GM12875 (cell line): ENCODE measurements around the gene GAS7.

Source experiments
- H3K4me3 ChIP-seq: one replicate; pipeline ENCODE4 v1.5.1; 2011; ENCODE audit warnings: low read depth, low read length, control low read depth
- TF ChIP-seq, protein P1 (sequence below): IDR thresholded peaks from 2 replicates; pipeline ENCODE4 v1.5.1; 2011; ENCODE audit warnings: low read depth, mild to moderate bottlenecking, control low read depth, inconsistent platforms, low read length, moderate library complexity, borderline replicate concordance; ENCODE audit not compliant: insufficient read depth

Gene GAS7

DNA sequence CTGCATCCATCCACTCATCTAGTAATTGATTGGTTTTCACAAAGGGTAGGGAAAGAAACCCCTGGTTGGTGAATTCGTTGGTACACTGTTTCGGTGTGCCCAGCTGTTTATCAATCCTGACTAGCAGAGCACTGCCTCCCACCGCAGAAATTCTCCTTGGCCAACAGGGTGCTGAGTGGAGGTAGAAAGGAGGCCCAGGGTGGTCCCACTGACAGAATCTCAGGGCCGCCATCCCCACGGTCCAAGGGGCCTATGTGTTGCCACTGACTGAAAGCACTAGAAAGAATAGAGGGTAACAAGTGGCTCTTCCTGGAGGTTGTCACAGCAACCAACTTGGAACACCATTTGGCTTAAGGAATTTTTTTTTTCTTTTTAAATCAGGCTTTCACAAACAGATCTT is 284.9 kb downstream of the GAS7 start:
- no peak overlapping the region for H3K4me3 ChIP-seq
- TF ChIP-seq, protein P1, sequence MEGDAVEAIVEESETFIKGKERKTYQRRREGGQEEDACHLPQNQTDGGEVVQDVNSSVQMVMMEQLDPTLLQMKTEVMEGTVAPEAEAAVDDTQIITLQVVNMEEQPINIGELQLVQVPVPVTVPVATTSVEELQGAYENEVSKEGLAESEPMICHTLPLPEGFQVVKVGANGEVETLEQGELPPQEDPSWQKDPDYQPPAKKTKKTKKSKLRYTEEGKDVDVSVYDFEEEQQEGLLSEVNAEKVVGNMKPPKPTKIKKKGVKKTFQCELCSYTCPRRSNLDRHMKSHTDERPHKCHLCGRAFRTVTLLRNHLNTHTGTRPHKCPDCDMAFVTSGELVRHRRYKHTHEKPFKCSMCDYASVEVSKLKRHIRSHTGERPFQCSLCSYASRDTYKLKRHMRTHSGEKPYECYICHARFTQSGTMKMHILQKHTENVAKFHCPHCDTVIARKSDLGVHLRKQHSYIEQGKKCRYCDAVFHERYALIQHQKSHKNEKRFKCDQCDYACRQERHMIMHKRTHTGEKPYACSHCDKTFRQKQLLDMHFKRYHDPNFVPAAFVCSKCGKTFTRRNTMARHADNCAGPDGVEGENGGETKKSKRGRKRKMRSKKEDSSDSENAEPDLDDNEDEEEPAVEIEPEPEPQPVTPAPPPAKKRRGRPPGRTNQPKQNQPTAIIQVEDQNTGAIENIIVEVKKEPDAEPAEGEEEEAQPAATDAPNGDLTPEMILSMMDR: no peak

DNA sequence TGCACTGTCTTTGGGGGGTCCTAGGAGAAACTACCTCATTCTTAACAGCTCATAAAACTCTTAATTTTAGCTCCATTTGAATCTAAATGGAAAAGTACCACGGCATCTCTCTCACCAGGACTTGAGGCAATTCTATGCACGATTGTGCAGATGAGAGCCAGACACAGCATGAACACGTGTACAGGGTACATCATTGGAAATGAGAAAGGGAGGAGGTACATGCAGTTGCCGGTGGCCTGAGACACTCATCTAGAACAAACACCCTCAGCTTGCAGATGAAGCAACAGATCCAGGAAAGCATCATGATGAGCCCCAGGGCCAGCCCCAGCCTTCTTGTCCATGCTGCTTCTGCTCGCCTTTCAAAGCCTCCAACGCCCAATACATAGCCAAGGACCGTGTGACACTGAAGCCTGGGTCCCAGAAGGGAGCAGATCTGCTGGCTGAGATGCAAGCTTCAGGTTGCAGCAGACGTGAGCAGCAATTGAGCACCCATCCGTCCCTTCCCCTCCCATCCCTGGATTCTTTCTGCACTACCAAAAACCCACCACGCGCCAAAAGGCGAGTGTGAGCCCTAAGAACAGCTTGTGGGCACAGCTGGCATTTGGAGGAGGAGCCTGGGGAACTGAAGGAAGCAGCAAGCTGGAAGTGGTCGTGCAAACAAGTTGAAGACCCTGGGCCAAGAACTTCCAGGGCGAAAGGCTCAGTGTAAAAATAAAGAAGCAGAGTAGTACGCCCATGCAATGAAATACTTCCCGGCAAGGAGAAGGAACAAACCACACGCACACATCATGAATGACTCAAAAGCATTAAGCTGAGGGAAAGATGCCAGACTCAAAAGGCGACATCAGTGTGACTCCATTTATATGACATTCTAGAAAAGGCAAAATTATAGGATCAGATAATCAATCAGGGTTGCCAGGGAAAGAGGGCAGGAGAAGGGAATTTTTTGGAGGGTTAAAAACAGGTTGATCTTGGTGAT is 286.0 kb downstream of the GAS7 start:
- TF ChIP-seq, protein P1: no peak
- no peak overlapping the region for H3K4me3 ChIP-seq

DNA sequence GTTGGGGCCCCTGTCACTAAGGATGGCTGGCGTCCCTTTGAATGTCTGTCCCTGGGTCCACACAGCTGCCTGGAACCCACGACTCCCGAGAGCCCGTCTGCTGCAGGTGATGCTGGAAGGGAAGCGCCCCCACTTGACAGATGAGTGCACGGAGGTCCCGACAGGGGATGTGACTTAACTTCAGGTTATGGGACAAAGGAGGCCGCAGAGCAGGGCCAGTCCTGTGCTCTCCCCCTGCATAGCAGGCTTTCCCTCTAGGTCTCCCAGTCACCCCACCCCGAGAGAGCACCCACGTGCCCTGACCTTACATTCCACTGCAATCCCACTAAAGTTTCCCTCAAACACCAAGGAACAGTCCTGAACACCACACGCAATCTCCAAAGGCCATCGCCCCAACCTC is 287.3 kb downstream of the GAS7 start:
- TF ChIP-seq, protein P1: no peak
- H3K4me3 ChIP-seq: no peak overlapping the region

DNA sequence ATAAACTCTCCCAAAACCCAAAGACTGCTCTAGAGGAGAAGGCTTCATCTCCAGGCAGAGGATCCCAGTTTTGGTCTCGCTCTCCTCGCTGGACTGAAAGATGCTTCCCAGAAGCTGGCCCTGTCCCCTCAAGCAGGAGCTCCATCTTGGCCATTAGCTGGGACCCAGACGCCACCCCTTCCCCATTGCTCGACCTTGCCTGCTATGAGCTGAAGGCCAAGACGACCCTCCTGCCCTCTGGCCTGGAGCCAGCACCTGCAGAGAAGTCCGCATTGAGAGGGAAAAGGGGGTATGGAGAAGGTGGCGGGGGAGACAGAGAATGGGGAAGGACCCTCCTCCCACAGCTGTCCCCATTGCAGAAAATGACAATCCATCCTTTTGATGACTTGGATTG is 289.8 kb downstream of the GAS7 start:
- TF ChIP-seq, protein P1: no peak
- H3K4me3 ChIP-seq: no peak overlapping the region

DNA sequence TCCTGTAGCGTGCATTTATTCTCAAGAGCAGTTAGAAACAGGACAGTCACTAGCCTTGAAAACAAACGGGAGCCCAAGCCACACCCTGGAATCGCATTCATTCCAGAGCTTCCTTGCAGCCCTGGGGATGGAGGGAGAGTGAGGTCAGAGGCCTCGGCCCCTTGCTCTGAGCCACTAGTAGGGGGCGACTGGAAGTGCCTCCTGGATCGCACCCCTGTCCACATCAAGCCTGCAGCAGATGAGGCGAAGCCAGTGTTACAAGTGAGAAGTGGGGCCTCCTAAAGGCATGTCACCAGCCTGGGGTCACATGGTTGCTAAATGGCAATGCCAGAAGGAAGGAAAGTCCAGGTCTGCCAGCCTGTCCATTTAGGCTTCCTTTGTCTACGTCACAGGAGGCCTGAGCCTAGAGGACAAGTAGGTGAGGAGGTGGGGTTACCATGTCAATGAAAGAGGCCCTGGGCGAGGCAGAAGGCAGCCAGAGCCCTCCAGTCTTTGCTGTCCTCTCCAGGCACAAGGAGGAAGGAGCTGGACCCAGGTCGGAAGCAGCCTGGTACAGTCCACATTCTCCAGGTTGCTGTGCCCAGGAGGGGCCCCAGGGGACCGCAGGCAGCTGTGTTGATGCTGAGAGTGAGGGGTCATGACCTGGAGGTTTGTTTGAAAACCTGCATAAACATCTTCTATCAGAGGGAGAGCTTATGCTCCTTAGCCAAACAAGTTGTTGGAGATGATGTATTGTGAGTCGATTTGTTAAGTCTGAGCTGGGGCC is 290.3 kb downstream of the GAS7 start:
- TF ChIP-seq, protein P1: no peak
- H3K4me3 ChIP-seq: no peak overlapping the region

DNA sequence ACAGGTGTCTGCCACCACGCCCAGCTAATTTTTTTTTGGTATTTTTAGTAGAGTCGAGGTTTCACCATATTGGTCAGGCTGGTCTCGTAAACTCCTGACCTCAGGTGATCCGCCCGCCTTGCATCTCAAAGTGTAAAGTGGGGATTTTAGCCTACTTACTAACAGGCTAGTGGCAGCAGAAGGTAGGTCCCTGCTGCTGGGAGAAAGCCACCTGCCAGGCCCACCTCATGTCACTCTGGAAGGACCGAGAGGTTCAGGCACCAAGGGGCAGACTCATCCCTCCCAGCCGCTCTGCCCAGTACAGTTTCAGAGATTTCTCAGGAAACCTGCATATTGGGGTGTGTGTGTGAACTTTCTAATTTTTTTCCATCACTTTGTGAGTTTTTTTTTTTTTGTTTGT is 291.3 kb downstream of the GAS7 start:
- TF ChIP-seq, protein P1: no peak
- H3K4me3 ChIP-seq: no peak overlapping the region
